NCI-H345 treated with DMSO at 0.1 percent for 48 hours (cell line): Measurements from ENCODE around the gene ALDH8A1.

Experiments
- DNase-seq: peaks from one replicate; lab custom pipeline; 2025; ENCODE audit not compliant: unreplicated experiment; lab: John Stamatoyannopoulos, UW

ALDH8A1 gene, protein sequence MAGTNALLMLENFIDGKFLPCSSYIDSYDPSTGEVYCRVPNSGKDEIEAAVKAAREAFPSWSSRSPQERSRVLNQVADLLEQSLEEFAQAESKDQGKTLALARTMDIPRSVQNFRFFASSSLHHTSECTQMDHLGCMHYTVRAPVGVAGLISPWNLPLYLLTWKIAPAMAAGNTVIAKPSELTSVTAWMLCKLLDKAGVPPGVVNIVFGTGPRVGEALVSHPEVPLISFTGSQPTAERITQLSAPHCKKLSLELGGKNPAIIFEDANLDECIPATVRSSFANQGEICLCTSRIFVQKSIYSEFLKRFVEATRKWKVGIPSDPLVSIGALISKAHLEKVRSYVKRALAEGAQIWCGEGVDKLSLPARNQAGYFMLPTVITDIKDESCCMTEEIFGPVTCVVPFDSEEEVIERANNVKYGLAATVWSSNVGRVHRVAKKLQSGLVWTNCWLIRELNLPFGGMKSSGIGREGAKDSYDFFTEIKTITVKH

GRCh38 chr6:134949927-134950326 lies at the start of gene ALDH8A1:
TSS of gene ALDH8A1 (minus strand) at chr6:134950101. CDS start at chr6:134950053, 48 bp downstream.
- DNase-seq = no peak

DNA sequence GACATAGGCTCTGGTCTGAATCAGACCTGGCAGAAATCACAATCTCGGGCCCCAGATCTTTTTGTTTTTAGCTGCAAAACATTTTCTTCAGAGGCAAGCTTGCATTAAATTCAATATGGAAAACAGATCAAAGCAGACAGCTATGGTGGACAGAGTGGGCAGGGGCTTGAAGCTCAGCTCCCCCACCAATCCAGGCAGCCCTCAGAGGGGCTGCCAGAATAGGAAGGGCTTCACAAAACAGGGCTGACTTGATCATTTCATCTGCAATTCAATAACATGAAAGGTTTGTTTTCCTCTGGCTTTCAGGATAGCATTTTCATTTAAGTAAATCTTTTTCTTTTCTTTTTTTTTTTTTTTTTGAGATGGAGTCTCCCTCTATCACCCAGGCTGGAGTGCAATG lies 49.2 kb upstream of the ALDH8A1 start:
- no peak for DNase-seq

DNA sequence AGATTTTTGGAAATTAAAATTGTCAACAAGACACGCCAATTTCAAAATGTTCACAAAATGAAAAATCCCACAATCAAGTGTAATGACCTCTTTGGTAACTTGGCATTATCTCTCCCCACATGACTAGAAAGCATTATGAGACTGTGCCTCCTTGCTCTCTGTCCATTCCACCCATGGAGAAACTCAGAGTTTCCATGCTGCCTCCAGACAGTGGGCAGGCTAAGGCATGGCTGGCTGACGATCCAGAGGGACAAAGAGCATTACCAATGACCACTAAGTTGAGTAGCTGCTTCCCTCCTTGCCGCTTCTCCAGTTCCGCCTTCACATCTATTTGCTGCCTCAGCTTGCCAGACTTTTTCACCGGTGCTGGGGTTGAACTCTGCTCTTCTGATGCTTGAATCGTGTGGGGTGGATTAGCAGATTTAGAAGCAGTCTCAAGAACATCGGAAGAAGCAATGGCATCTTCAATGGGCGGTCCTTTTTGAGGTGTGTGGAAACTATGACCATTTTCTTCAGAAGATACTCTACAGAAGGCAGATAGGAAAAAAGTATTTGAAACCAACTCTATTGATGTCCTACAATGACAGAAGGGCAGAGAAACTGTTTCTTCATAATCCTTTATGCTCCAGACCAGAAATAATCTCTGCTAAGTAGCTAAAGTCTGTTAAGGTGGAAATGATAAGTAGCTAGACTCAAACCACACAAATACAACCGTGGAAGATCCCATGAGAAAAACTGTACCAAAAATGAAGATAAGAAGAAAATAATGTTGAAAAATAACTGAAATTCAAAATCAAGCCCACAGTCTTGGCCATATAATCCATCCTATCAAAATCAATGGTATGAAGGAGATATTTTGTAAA lies 47.5 kb upstream of the ALDH8A1 start:
- no peak for DNase-seq

GRCh38 chr6:134995536-134995935 lies 45.6 kb upstream of the ALDH8A1 start:
- no peak for DNase-seq

DNA sequence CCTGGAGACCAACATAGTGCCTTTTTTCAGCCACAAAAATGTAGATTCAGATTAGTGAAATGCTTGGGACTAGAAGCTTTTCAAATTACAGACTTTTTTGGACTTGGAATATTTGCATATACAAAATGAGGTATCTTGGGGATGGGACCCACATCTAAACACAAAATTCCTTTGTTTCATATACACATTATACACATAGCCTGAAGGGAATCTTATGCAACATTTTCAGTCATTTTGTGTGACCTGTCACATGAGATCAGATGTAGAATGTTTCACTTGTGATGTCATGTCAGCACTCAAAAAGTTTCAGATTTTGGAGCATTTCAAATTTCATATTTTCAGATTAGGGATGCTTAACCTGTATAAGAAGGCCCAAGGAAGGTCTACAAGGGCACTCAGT lies 44.5 kb upstream of the ALDH8A1 start:
- no peak for DNase-seq

- no peak for DNase-seq
Measured at GRCh38 chr6:134992155-134992554, 42.3 kb upstream of the ALDH8A1 start.

GRCh38 chr6:134990262-134990661 lies 40.4 kb upstream of the ALDH8A1 start:
- no peak for DNase-seq

GRCh38 chr6:134984821-134985220 lies 34.9 kb upstream of the ALDH8A1 start:
- no peak for DNase-seq

- no peak for DNase-seq
Measured at GRCh38 chr6:134983823-134984222, 33.9 kb upstream of the ALDH8A1 start.

DNA sequence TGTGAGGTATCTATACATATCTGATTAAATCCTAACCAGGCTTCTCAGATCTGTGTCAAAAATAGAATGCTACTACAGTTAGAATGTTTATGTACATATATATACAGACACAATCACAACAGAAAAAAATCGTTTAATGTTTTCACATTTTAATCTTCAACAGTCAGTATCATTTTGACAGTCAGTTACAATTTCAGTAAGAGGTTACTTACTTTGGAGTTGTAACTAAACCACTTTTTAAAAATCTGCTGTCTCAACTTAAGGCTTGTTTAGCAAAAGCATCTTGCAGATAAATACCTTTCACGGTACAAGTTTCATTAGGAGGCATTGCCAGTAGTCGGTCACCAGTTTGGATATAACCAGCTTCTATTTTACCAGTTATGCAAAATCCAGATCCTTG lies 32.3 kb upstream of the ALDH8A1 start:
- DNase-seq = no peak

GRCh38 chr6:134980846-134981245 lies 30.9 kb upstream of the ALDH8A1 start:
- no peak for DNase-seq

DNA sequence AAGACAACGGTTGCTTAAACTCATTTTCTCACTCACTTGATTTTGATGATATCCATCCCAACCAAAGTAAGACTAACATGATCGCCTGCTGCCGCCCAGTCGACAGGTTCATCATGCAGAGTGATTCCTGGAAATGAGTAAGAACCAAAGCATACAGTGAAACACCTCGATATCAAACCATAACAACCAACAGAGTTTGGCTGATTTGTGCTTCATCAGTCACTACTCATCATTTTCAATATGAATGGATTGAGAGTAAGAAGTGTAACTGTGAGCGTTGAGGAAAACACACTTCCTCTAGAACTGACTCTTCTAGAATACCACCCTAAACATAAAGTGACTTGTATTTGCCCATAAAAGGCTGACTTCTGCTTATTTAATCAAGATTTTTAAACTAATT lies 29.2 kb upstream of the ALDH8A1 start:
- no peak for DNase-seq

DNA sequence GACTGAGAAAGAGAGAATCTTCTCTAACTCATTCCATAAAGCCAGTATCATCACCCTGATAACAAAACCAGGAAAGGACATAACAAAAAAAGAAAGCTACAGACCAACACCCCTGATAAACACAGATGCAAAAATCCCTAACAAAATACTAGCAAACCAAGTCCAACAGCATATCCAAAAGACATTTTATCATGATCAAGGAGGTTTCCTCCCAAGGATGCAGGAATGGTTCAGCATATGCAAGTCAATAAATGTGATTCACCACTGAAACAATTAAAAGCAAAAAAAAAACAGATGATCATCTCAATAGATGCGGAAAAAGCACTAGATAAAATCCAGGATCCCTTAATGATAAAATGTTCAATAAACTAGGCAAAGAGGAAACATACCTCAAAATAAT lies 24.5 kb upstream of the ALDH8A1 start:
- no peak for DNase-seq

DNA sequence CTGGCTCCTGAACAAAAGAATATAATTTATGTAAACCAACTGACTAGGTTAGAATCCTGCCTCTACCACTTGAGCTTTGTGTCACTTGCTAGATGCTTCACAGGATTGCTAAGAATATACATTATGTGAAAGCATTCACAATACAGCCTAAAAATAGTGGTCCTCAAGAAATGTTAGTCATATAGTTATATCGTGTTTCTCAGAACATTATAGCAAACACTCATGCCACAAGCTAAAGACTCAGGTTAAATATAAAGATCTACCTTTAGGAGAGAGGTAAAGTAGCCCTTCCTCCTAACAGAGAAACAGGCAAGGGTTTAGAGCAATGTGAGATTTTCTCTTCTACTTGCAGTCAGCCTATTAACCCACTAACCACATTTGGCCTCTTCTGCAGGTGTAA lies 17.8 kb upstream of the ALDH8A1 start:
- DNase-seq = no peak

- no peak for DNase-seq
Measured at GRCh38 chr6:134964451-134965203, 14.7 kb upstream of the ALDH8A1 start.

- DNase-seq = no peak
Measured at GRCh38 chr6:134962421-134962820, 12.5 kb upstream of the ALDH8A1 start.

GRCh38 chr6:134961366-134961765 lies 11.5 kb upstream of the ALDH8A1 start:
- no peak for DNase-seq

DNA sequence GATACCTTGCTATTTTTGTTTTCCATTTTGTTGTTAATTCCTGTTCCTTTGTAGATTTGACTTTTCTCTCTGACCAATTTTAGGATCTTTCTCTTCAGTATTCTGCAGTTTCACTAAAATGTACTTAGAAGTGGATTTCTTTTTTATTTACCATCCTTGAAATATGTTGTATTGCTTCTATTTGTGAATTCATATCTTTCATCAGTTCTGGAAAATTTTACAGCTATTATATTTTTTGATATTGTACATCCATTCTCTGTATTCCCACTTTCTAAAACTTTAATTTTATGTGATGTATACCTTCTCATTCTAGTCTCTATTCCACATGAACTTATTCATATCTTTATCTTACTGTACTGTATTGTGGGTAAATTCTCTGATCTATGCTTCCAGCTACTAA lies 9.7 kb upstream of the ALDH8A1 start:
- no peak for DNase-seq

DNA sequence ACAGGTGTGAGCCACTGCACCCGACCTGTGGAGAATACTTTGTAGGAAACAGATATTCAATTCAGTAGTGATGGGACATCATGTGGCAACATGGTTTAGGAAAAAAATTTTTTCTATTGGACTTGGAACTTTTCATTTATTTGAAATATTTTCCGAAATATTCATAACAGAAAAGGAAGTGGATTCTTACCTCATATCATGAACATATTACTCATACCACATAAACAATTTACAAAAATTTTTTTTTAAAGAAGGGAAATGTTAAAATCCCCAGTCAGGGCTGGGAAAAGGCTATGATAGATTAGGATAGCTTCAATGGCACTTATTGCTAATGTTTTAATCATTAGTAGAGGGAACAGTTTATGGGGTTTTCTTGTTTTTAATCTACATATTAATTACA lies 6.8 kb upstream of the ALDH8A1 start:
- DNase-seq = no peak

DNA sequence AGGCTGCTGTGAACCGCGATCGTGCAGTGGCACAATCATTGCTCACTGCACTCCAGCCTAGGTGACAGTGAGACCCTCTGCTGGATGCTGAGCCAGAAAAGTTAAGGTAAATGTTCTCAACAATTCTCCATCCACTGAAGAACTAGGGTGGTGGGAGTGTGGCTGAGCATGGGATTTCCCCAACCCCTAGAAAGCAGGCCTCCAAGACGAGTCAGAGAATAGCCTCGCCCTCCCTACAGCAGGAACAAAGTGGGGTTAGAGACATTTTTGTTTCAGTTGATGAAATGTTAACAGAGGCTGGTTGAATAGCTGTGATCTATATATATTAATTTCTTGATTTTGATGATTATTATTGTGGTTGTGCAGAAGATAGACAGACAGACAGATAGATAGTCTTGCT lies 6.1 kb upstream of the ALDH8A1 start:
- no peak for DNase-seq

- no peak for DNase-seq
Measured at GRCh38 chr6:134954272-134955000, 4.5 kb upstream of the ALDH8A1 start.
